Liver (tissue), 3 donors: ENCODE results near the gene ITGB1BP1.

ENCODE experiments used
- EGR1 ChIP-seq, 2 donors: IDR thresholded peaks; 2 replicates each; pipeline ENCODE4 v1.6.1; 2016 to 2018; ENCODE audit warnings: antibody characterized with exemption in 2 of 2, low read depth in 2 of 2
- GABPA ChIP-seq, 2 donors: IDR thresholded peaks in 1 of 2; conservative IDR thresholded peaks in 1 of 2; 2 replicates each; pipeline ENCODE4 v1.6.1; 2016; ENCODE audit warnings: antibody characterized with exemption in 2 of 2, mild to moderate bottlenecking in 1 of 2, moderate library complexity in 1 of 2
- HNF4G ChIP-seq: IDR thresholded peaks from 2 replicates; pipeline ENCODE4 v1.6.1; 2016; ENCODE audit warnings: antibody characterized with exemption
- JUND ChIP-seq, 2 donors: IDR thresholded peaks; 2 replicates each; pipeline ENCODE4 v1.6.1; 2016; ENCODE audit warnings: antibody characterized with exemption in 2 of 2
- NR2F2 ChIP-seq: IDR thresholded peaks from 2 replicates; pipeline ENCODE4 v1.6.1; 2016; ENCODE audit warnings: antibody characterized with exemption
- RXRA ChIP-seq, 2 donors: IDR thresholded peaks; 2 replicates each; pipeline ENCODE4 v1.6.1; 2017 to 2018; ENCODE audit warnings: antibody characterized with exemption in 2 of 2, mild to moderate bottlenecking in 1 of 2
- SP1 ChIP-seq: IDR thresholded peaks from 2 replicates; pipeline ENCODE4 v1.6.1; 2018; ENCODE audit warnings: antibody characterized with exemption, mild to moderate bottlenecking
- TAF1 ChIP-seq: conservative IDR thresholded peaks from 2 replicates; pipeline ENCODE4 v1.6.1; 2016; ENCODE audit warnings: antibody characterized with exemption, mild to moderate bottlenecking
- YY1 ChIP-seq: IDR thresholded peaks from 2 replicates; pipeline ENCODE4 v1.6.1; 2016; ENCODE audit warnings: antibody characterized with exemption, mild to moderate bottlenecking
- TF ChIP-seq, protein P1 (sequence below): fragments of 150-350 bp; IDR thresholded peaks from 2 replicates; pipeline ENCODE4 v1.5.1; 2017; ENCODE audit warnings: improper control_type of control experiment, low read depth, low read length; ENCODE audit not compliant: missing input control
- TF ChIP-seq, protein P2 (sequence below): IDR thresholded peaks from 2 replicates; pipeline ENCODE4 v1.6.1; 2016; ENCODE audit warnings: antibody characterized with exemption, mild to moderate bottlenecking
- TF ChIP-seq, protein P3 (sequence below): IDR thresholded peaks from 2 replicates; pipeline ENCODE4 v1.6.1; 2016; ENCODE audit warnings: antibody characterized with exemption
- TF ChIP-seq, protein P4 (sequence below): IDR thresholded peaks from 2 replicates; pipeline ENCODE4 v1.6.1; 2016; ENCODE audit warnings: antibody characterized with exemption
- TF ChIP-seq, protein P5 (sequence below): IDR thresholded peaks from 2 replicates; pipeline ENCODE4 v1.6.1; 2016; ENCODE audit warnings: antibody characterized with exemption
- donor health status: healthy.
- donor health status: healthy.

DNA sequence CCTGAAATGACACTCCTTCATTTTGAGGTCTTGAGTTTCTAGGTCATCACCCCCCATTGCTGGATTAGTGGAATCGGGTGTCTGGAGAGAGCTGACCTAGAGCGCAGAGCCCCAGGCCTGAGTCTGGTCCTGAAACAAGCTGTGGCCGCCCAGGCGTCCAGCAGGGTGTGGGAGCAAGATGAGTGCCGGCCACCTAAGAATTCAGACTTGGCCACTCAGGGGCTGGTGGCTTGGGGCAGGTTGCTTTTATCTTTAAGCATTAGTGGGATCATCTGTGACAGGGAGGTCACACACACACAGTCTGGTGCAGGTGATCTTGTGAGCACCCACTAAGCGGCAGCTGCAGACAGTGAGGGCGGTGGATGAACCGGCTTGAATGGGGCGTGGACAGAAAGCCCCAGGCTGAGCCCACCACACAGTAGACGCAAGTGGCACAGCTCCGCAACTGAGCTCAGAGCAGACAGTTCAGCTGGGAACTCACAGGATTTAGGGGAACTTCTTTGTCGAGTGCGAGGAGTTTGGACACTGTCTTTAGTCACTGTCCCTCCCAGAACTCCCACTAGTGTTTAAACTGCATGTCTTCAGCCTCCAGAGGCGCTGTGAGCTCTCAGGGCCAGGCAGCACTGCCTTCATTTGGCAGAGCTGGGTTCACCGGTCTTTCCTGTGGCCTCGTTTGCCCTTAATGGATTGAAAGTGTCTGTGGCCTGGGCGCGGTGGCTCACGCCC, 21.5 kb downstream of the ITGB1BP1 start:
- TF ChIP-seq, protein P1, sequence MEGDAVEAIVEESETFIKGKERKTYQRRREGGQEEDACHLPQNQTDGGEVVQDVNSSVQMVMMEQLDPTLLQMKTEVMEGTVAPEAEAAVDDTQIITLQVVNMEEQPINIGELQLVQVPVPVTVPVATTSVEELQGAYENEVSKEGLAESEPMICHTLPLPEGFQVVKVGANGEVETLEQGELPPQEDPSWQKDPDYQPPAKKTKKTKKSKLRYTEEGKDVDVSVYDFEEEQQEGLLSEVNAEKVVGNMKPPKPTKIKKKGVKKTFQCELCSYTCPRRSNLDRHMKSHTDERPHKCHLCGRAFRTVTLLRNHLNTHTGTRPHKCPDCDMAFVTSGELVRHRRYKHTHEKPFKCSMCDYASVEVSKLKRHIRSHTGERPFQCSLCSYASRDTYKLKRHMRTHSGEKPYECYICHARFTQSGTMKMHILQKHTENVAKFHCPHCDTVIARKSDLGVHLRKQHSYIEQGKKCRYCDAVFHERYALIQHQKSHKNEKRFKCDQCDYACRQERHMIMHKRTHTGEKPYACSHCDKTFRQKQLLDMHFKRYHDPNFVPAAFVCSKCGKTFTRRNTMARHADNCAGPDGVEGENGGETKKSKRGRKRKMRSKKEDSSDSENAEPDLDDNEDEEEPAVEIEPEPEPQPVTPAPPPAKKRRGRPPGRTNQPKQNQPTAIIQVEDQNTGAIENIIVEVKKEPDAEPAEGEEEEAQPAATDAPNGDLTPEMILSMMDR, result no peak
- TF ChIP-seq HNF4G, result no peak
- TF ChIP-seq, protein P2, sequence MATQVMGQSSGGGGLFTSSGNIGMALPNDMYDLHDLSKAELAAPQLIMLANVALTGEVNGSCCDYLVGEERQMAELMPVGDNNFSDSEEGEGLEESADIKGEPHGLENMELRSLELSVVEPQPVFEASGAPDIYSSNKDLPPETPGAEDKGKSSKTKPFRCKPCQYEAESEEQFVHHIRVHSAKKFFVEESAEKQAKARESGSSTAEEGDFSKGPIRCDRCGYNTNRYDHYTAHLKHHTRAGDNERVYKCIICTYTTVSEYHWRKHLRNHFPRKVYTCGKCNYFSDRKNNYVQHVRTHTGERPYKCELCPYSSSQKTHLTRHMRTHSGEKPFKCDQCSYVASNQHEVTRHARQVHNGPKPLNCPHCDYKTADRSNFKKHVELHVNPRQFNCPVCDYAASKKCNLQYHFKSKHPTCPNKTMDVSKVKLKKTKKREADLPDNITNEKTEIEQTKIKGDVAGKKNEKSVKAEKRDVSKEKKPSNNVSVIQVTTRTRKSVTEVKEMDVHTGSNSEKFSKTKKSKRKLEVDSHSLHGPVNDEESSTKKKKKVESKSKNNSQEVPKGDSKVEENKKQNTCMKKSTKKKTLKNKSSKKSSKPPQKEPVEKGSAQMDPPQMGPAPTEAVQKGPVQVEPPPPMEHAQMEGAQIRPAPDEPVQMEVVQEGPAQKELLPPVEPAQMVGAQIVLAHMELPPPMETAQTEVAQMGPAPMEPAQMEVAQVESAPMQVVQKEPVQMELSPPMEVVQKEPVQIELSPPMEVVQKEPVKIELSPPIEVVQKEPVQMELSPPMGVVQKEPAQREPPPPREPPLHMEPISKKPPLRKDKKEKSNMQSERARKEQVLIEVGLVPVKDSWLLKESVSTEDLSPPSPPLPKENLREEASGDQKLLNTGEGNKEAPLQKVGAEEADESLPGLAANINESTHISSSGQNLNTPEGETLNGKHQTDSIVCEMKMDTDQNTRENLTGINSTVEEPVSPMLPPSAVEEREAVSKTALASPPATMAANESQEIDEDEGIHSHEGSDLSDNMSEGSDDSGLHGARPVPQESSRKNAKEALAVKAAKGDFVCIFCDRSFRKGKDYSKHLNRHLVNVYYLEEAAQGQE, result no peak
- TF ChIP-seq YY1, result no peak
- TF ChIP-seq TAF1, result no peak
- TF ChIP-seq, protein P3, sequence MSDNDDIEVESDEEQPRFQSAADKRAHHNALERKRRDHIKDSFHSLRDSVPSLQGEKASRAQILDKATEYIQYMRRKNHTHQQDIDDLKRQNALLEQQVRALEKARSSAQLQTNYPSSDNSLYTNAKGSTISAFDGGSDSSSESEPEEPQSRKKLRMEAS, result no peak
- TF ChIP-seq EGR1 (IDR thresholded peaks at IDR 0.05; ENCODE audit: low read depth in 2 of 2), result no peak
- no peak for TF ChIP-seq JUND (IDR thresholded peaks at IDR 0.05)
- TF ChIP-seq SP1, result no peak
- TF ChIP-seq, protein P4, sequence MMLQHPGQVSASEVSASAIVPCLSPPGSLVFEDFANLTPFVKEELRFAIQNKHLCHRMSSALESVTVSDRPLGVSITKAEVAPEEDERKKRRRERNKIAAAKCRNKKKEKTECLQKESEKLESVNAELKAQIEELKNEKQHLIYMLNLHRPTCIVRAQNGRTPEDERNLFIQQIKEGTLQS, result no peak
- no peak for TF ChIP-seq RXRA (IDR thresholded peaks at IDR 0.05)
- TF ChIP-seq GABPA (IDR thresholded peaks at IDR 0.05 in 1 of 2, conservative IDR thresholded peaks at IDR 0.05 in 1 of 2), result no peak
- TF ChIP-seq NR2F2, result no peak
- TF ChIP-seq, protein P5, sequence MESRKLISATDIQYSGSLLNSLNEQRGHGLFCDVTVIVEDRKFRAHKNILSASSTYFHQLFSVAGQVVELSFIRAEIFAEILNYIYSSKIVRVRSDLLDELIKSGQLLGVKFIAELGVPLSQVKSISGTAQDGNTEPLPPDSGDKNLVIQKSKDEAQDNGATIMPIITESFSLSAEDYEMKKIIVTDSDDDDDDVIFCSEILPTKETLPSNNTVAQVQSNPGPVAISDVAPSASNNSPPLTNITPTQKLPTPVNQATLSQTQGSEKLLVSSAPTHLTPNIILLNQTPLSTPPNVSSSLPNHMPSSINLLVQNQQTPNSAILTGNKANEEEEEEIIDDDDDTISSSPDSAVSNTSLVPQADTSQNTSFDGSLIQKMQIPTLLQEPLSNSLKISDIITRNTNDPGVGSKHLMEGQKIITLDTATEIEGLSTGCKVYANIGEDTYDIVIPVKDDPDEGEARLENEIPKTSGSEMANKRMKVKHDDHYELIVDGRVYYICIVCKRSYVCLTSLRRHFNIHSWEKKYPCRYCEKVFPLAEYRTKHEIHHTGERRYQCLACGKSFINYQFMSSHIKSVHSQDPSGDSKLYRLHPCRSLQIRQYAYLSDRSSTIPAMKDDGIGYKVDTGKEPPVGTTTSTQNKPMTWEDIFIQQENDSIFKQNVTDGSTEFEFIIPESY, result no peak
